HEK293 (cell line): Measurements from ENCODE around the gene PANX3.

Source experiments
- CTCF ChIA-PET: fragments of 350-600 bp; formaldehyde crosslinking; extraction: SDS; loops from one replicate; lab custom pipeline; 2021; ENCODE audit warnings: antibody characterized with exemption; lab: Yijun Ruan, JAX
- POLR2A ChIA-PET: fragments of 300-600 bp; formaldehyde crosslinking; extraction: SDS; loops from one replicate; lab custom pipeline; 2020; ENCODE audit warnings: antibody characterized with exemption, inconsistent platforms; lab: Yijun Ruan, JAX
- H3K27ac ChIP-seq: fragments of 200-500 bp; sonication (Bioruptor generic); 2 replicates; pipeline ENCODE4 v1.5.1; 2014; ENCODE audit warnings: low read depth, low read length, control low read depth, inconsistent platforms; ENCODE audit errors: extremely low read depth
- H3K36me3 ChIP-seq, 2 experiments: fragments of 200-500 bp in 1 of 2; sonication (Bioruptor generic) in 1 of 2; 1 replicate in 1 of 2; 2 replicates in 1 of 2; pipeline ENCODE4 v1.5.1; 2014 to 2017; ENCODE audit warnings: inconsistent platforms in 2 of 2, low read length in 2 of 2; ENCODE audit not compliant: control insufficient read depth in 2 of 2, insufficient read depth in 1 of 2
- H3K4me1 ChIP-seq: fragments of 200-500 bp; sonication (Bioruptor generic); 2 replicates; pipeline ENCODE4 v1.5.1; 2014; ENCODE audit warnings: mild to moderate bottlenecking, low read length, inconsistent platforms; ENCODE audit not compliant: control insufficient read depth, insufficient read depth
- H3K4me3 ChIP-seq: 2 replicates; pipeline ENCODE4 v1.5.1; 2011; ENCODE audit warnings: low read depth, mild to moderate bottlenecking, control low read depth, low read length, moderate library complexity
- H3K9me3 ChIP-seq: fragments of 200-500 bp; sonication (Bioruptor generic); 2 replicates; pipeline ENCODE4 v1.5.1; 2014; ENCODE audit warnings: low read depth, low read length, inconsistent platforms; ENCODE audit not compliant: control insufficient read depth, insufficient read depth
- FEZF1 ChIP-seq: fragments of 450-650 bp; formaldehyde crosslinking; IDR thresholded peaks from 2 replicates; pipeline ENCODE4 v1.5.1; 2016; ENCODE audit warnings: missing biosample characterization, missing genetic modification characterization
- GLIS2 ChIP-seq: fragments of 450-650 bp; formaldehyde crosslinking; IDR thresholded peaks from 2 replicates; pipeline ENCODE4 v1.5.1; 2016; ENCODE audit warnings: missing biosample characterization, missing genetic modification characterization
- INSM2 ChIP-seq: fragments of 450-650 bp; formaldehyde crosslinking; IDR thresholded peaks from 2 replicates; pipeline ENCODE4 v1.5.1; 2016; ENCODE audit warnings: missing biosample characterization, missing genetic modification characterization
- KLF10 ChIP-seq: fragments of 450-650 bp; IDR thresholded peaks from 2 replicates; pipeline ENCODE4 v1.5.1; 2018; ENCODE audit warnings: missing biosample characterization, mild to moderate bottlenecking, missing genetic modification characterization
- KLF17 ChIP-seq: fragments of 450-650 bp; formaldehyde crosslinking; IDR thresholded peaks from 2 replicates; pipeline ENCODE4 v1.5.1; 2016; ENCODE audit warnings: missing biosample characterization, missing genetic modification characterization
- KLF9 ChIP-seq: fragments of 450-650 bp; formaldehyde crosslinking; IDR thresholded peaks from 2 replicates; pipeline ENCODE4 v1.5.1; 2016; ENCODE audit warnings: missing biosample characterization, missing genetic modification characterization, low read depth
- RBAK ChIP-seq: fragments of 450-650 bp; formaldehyde crosslinking; IDR thresholded peaks from 2 replicates; pipeline ENCODE4 v1.5.1; 2016; ENCODE audit warnings: missing biosample characterization, missing genetic modification characterization
- SCRT1 ChIP-seq: fragments of 450-650 bp; formaldehyde crosslinking; IDR thresholded peaks from 2 replicates; pipeline ENCODE4 v1.5.1; 2016; ENCODE audit warnings: missing biosample characterization, missing genetic modification characterization, borderline replicate concordance
- TCF7L2 ChIP-seq: IDR thresholded peaks from 2 replicates; pipeline ENCODE4 v1.6.1; 2011; ENCODE audit warnings: low read depth, mild to moderate bottlenecking, inconsistent platforms, low read length, moderate library complexity, borderline replicate concordance
- ZBTB1 ChIP-seq: fragments of 450-650 bp; formaldehyde crosslinking; IDR thresholded peaks from 2 replicates; pipeline ENCODE4 v1.5.1; 2016; ENCODE audit warnings: missing biosample characterization, missing genetic modification characterization
- ZBTB10 ChIP-seq: fragments of 450-650 bp; formaldehyde crosslinking; IDR thresholded peaks from 2 replicates; pipeline ENCODE4 v1.5.1; 2016; ENCODE audit warnings: missing biosample characterization, missing genetic modification characterization
- ZBTB6 ChIP-seq: fragments of 450-650 bp; formaldehyde crosslinking; IDR thresholded peaks from 2 replicates; pipeline ENCODE4 v1.5.1; 2017; ENCODE audit warnings: missing biosample characterization, missing genetic modification characterization
- ZNF10 ChIP-seq: fragments of 450-650 bp; formaldehyde crosslinking; IDR thresholded peaks from 2 replicates; pipeline ENCODE4 v1.5.1; 2017; ENCODE audit warnings: missing biosample characterization, missing genetic modification characterization
- ZNF121 ChIP-seq: fragments of 450-650 bp; formaldehyde crosslinking; IDR thresholded peaks from 2 replicates; pipeline ENCODE4 v1.5.1; 2016; ENCODE audit warnings: missing biosample characterization, missing genetic modification characterization
- ZNF18 ChIP-seq: fragments of 450-650 bp; formaldehyde crosslinking; IDR thresholded peaks from 2 replicates; pipeline ENCODE4 v1.5.1; 2016; ENCODE audit warnings: missing biosample characterization, missing genetic modification characterization
- ZNF2 ChIP-seq: fragments of 450-650 bp; formaldehyde crosslinking; IDR thresholded peaks from 2 replicates; pipeline ENCODE4 v1.5.1; 2016; ENCODE audit warnings: missing biosample characterization, missing genetic modification characterization
- ZNF239 ChIP-seq: fragments of 450-650 bp; formaldehyde crosslinking; IDR thresholded peaks from 2 replicates; pipeline ENCODE4 v1.5.1; 2016; ENCODE audit warnings: missing biosample characterization, missing genetic modification characterization
- ZNF292 ChIP-seq: fragments of 450-650 bp; formaldehyde crosslinking; IDR thresholded peaks from 2 replicates; pipeline ENCODE4 v1.5.1; 2016; ENCODE audit warnings: low read depth, missing biosample characterization, missing genetic modification characterization, borderline replicate concordance
- ZNF341 ChIP-seq: fragments of 450-650 bp; formaldehyde crosslinking; IDR thresholded peaks from 2 replicates; pipeline ENCODE4; 2016; ENCODE audit warnings: low read depth, missing biosample characterization, missing genetic modification characterization
- ZNF362 ChIP-seq: fragments of 450-650 bp; formaldehyde crosslinking; IDR thresholded peaks from 2 replicates; pipeline ENCODE4 v1.5.1; 2016; ENCODE audit warnings: missing biosample characterization, missing genetic modification characterization
- ZNF391 ChIP-seq: fragments of 450-650 bp; formaldehyde crosslinking; IDR thresholded peaks from 2 replicates; pipeline ENCODE4 v1.5.1; 2016; ENCODE audit warnings: low read depth, missing biosample characterization, missing genetic modification characterization, borderline replicate concordance
- ZNF48 ChIP-seq: fragments of 450-650 bp; formaldehyde crosslinking; IDR thresholded peaks from 2 replicates; pipeline ENCODE4 v1.5.1; 2016; ENCODE audit warnings: missing biosample characterization, missing genetic modification characterization
- ZNF488 ChIP-seq: fragments of 450-650 bp; formaldehyde crosslinking; IDR thresholded peaks from 2 replicates; pipeline ENCODE4 v1.5.1; 2016; ENCODE audit warnings: missing biosample characterization, missing genetic modification characterization
- ZNF530 ChIP-seq: fragments of 450-650 bp; formaldehyde crosslinking; IDR thresholded peaks from 2 replicates; pipeline ENCODE4 v1.5.1; 2016; ENCODE audit warnings: low read depth, missing biosample characterization, missing genetic modification characterization
- ZNF549 ChIP-seq: fragments of 450-650 bp; IDR thresholded peaks from 2 replicates; pipeline ENCODE4 v1.5.1; 2018; ENCODE audit warnings: missing biosample characterization, missing genetic modification characterization, mild to moderate bottlenecking, inconsistent platforms, moderate library complexity
- ZNF670 ChIP-seq: fragments of 450-650 bp; formaldehyde crosslinking; IDR thresholded peaks from 2 replicates; pipeline ENCODE4 v1.5.1; 2016; ENCODE audit warnings: missing biosample characterization, missing genetic modification characterization, low read depth

The PANX3 gene

GRCh38 chr11:124662106-124662505, 50.9 kb downstream of the PANX3 start:
- H3K4me3 ChIP-seq = no peak overlapping the region
- CTCF ChIA-PET = interaction anchor here (1.1 to 1.5 kb wide), 3 partner anchors 132 to 175 kb away, joined by 4 to 6 read pairs (median 5); no protein-coding TSS in a partner anchor
- peaks cover 0 to 3% of the 10 kb centered on the region in 2 experiments; a peak in 1 of 3 replicates for H3K36me3 ChIP-seq
- no peak overlapping the region for H3K27ac ChIP-seq
- TF ChIP-seq RBAK = no peak
- TF ChIP-seq ZNF549 (tag by site-specific recombination) = no peak
- TF ChIP-seq TCF7L2 = no peak
- TF ChIP-seq ZNF391 = no peak
- TF ChIP-seq ZNF48 (tag by site-specific recombination) = no peak
- TF ChIP-seq KLF10 = no peak
- TF ChIP-seq ZNF292 (tag by site-specific recombination) = no peak
- TF ChIP-seq KLF17 (tag by site-specific recombination) = no peak
- TF ChIP-seq FEZF1 = no peak
- TF ChIP-seq ZBTB10 = no peak
- no peaks in the 10 kb centered on the region for H3K4me1 ChIP-seq
- POLR2A ChIA-PET = no interaction called here
- no peaks in the 10 kb centered on the region for H3K9me3 ChIP-seq

GRCh38 chr11:124663861-124664260, 52.6 kb downstream of the PANX3 start:
- ChIA-PET POLR2A (no interaction called here), CTCF (interaction anchor here (1.0 to 1.1 kb wide), 3 partner anchors 20 to 129 kb away, joined by 3 to 4 read pairs (median 4); no protein-coding TSS in a partner anchor)
- H3K4me1 ChIP-seq = no peaks in the 10 kb centered on the region
- no peak for TF ChIP-seq ZBTB1 (tag by site-specific recombination)
- TF ChIP-seq TCF7L2 = no peak
- TF ChIP-seq ZNF341 (tag by site-specific recombination) = no peak
- TF ChIP-seq ZNF2 (tag by site-specific recombination) = no peak
- TF ChIP-seq ZNF18 = no peak
- TF ChIP-seq ZNF530 (tag by site-specific recombination) = no peak
- TF ChIP-seq ZNF10 (tag by site-specific recombination) = no peak
- TF ChIP-seq KLF9 (tag by site-specific recombination) = no peak
- no peak for TF ChIP-seq ZNF670 (tag by site-specific recombination)
- no peak for TF ChIP-seq INSM2 (tag by site-specific recombination)
- no peak for TF ChIP-seq ZNF362 (tag by site-specific recombination)
- TF ChIP-seq ZNF121 (tag by site-specific recombination) = no peak
- no peak for TF ChIP-seq ZNF239 (tag by site-specific recombination)
- no peak for TF ChIP-seq ZBTB6 (tag by site-specific recombination)
- TF ChIP-seq GLIS2 (tag by site-specific recombination) = no peak
- TF ChIP-seq ZNF549 (tag by site-specific recombination) = no peak
- no peak for TF ChIP-seq ZNF488
- TF ChIP-seq SCRT1 (tag by site-specific recombination) = no peak

More at GRCh38 chr11:124663861-124664260, 52.6 kb downstream of the PANX3 start:
- Histone ChIP-seq H3K36me3 (peaks cover 0 to 5% of the 10 kb centered on the region in 2 experiments; a peak in 1 of 3 replicates), H3K4me3 (no peak overlapping the region), H3K27ac (no peak overlapping the region), H3K9me3 (no peaks in the 10 kb centered on the region)
